HG03571 (cell line): ENCODE data around the gene RRBP1.

Source experiments
- ATAC-seq: cut with Tn5 transposase; IDR thresholded peaks from one replicate; pipeline ENCODE4 v1.9.1; 2021; ENCODE audit not compliant: unreplicated experiment

Gene RRBP1

GRCh38 chr20:17637985-17638640 lies 43.9 kb downstream of the RRBP1 start:
- no peak for ATAC-seq

- no peak for ATAC-seq
Measured at GRCh38 chr20:17637413-17637780, 44.6 kb downstream of the RRBP1 start.

GRCh38 chr20:17636523-17637412 lies 45.3 kb downstream of the RRBP1 start:
- ATAC-seq: no peak

- no peak for ATAC-seq
Measured at GRCh38 chr20:17635332-17636244, 46.5 kb downstream of the RRBP1 start.

- no peak for ATAC-seq
Measured at GRCh38 chr20:17634661-17635331, 47.2 kb downstream of the RRBP1 start.

GRCh38 chr20:17633850-17634500 lies 48.1 kb downstream of the RRBP1 start:
- ATAC-seq: no peak

- ATAC-seq: no peak
Measured at GRCh38 chr20:17633221-17633849, 48.7 kb downstream of the RRBP1 start.

GRCh38 chr20:17631576-17632319 lies 50.3 kb downstream of the RRBP1 start:
- no peak for ATAC-seq

- no peak for ATAC-seq
Measured at GRCh38 chr20:17630806-17631195, 51.2 kb downstream of the RRBP1 start.

GRCh38 chr20:17630151-17630805 lies 51.8 kb downstream of the RRBP1 start:
- ATAC-seq: no peak

- ATAC-seq: no peak
Measured at GRCh38 chr20:17629678-17630089, 52.4 kb downstream of the RRBP1 start.

GRCh38 chr20:17629025-17629424 lies 53.0 kb downstream of the RRBP1 start:
- ATAC-seq: no peak

GRCh38 chr20:17628101-17628841 lies 53.8 kb downstream of the RRBP1 start:
- ATAC-seq: no peak

- ATAC-seq: no peak
Measured at GRCh38 chr20:17627101-17627955, 54.7 kb downstream of the RRBP1 start.

- ATAC-seq: no peak
Measured at GRCh38 chr20:17626217-17627007, 55.6 kb downstream of the RRBP1 start.
